H9 (cell line): Measurements from ENCODE around the gene PRRT2. TPM values are rescaled to one million over a fixed set of nuclear protein-coding genes. Genes with fewer than 3 reads are reported as not detected.
"Not testable (repeated sequence)": the region's sequence is repeated elsewhere in the genome, so short reads cannot be mapped to it uniquely, and the experiment has no call there.

Experiments used
- DNase-seq: peaks from one replicate; pipeline ENCODE4 v3.0.0-alpha.2; 2017
- H2AFZ ChIP-seq: one replicate; pipeline ENCODE4 v1.6.1; 2013; ENCODE audit warnings: mild to moderate bottlenecking, low read length, control low read depth, moderate library complexity
- H2AK5ac ChIP-seq: 2 replicates; pipeline ENCODE4 v1.6.1; 2013; ENCODE audit warnings: low read length, control low read depth, mixed read lengths; ENCODE audit not compliant: insufficient read length
- H2BK120ac ChIP-seq: one replicate; pipeline ENCODE4 v1.6.1; 2013; ENCODE audit warnings: low read depth, mild to moderate bottlenecking, low read length, control low read depth, inconsistent platforms; ENCODE audit not compliant: poor library complexity, severe bottlenecking
- H2BK12ac ChIP-seq: 2 replicates; pipeline ENCODE4 v1.6.1; 2013; ENCODE audit warnings: low read length, control low read depth, mixed read lengths, low read depth; ENCODE audit not compliant: insufficient read length
- H2BK15ac ChIP-seq: 2 replicates; pipeline ENCODE4 v1.6.1; 2013; ENCODE audit warnings: low read depth, low read length, control low read depth
- H2BK20ac ChIP-seq: one replicate; pipeline ENCODE4 v1.6.1; 2013; ENCODE audit warnings: low read depth, mild to moderate bottlenecking, low read length, control low read depth, inconsistent platforms; ENCODE audit not compliant: poor library complexity, severe bottlenecking
- H2BK5ac ChIP-seq: 2 replicates; pipeline ENCODE4 v1.6.1; 2013; ENCODE audit warnings: low read length, control low read depth, mixed read lengths; ENCODE audit not compliant: insufficient read length
- H3K14ac ChIP-seq: 2 replicates; pipeline ENCODE4 v1.6.1; 2013; ENCODE audit warnings: low read length, control low read depth; ENCODE audit not compliant: insufficient read depth
- H3K18ac ChIP-seq: 2 replicates; pipeline ENCODE4 v1.6.1; 2013; ENCODE audit warnings: low read depth, mild to moderate bottlenecking, mixed read lengths, low read length, control low read depth; ENCODE audit not compliant: insufficient read length
- H3K23ac ChIP-seq: 2 replicates; pipeline ENCODE4 v1.6.1; 2013; ENCODE audit warnings: low read length, control low read depth, mixed read lengths, low read depth; ENCODE audit not compliant: insufficient read length
- H3K23me2 ChIP-seq: 2 replicates; pipeline ENCODE4 v1.6.1; 2013; ENCODE audit warnings: low read depth, mild to moderate bottlenecking, mixed read lengths, low read length, control low read depth; ENCODE audit not compliant: insufficient read length, poor library complexity, severe bottlenecking
- H3K27ac ChIP-seq: 2 replicates; pipeline ENCODE4 v1.5.1; 2013; ENCODE audit warnings: low read length, control low read depth, mixed read lengths, low read depth; ENCODE audit not compliant: insufficient read length
- H3K27me3 ChIP-seq: 2 replicates; pipeline ENCODE4 v1.6.1; 2013; ENCODE audit warnings: low read length, control low read depth, inconsistent platforms; ENCODE audit not compliant: insufficient read depth
- H3K4ac ChIP-seq: 2 replicates; pipeline ENCODE4 v1.6.1; 2013; ENCODE audit warnings: low read depth, mild to moderate bottlenecking, control low read depth, inconsistent platforms, low read length, moderate library complexity
- H3K4me1 ChIP-seq: 2 replicates; pipeline ENCODE4 v1.6.1; 2013; ENCODE audit warnings: low read length, control low read depth, inconsistent platforms; ENCODE audit not compliant: insufficient read depth
- H3K4me2 ChIP-seq: 2 replicates; pipeline ENCODE4 v1.6.1; 2013; ENCODE audit warnings: low read length, control low read depth, mixed read lengths; ENCODE audit not compliant: insufficient read length, insufficient read depth
- H3K56ac ChIP-seq: 2 replicates; pipeline ENCODE4 v1.6.1; 2013; ENCODE audit warnings: low read depth, mild to moderate bottlenecking, mixed read lengths, low read length, control low read depth; ENCODE audit not compliant: insufficient read length
- H3K79me1 ChIP-seq: 2 replicates; pipeline ENCODE4 v1.6.1; 2013; ENCODE audit warnings: low read depth, mild to moderate bottlenecking, moderate library complexity, low read length, control low read depth, inconsistent platforms; ENCODE audit not compliant: insufficient read depth, poor library complexity, severe bottlenecking
- H3K79me2 ChIP-seq: 2 replicates; pipeline ENCODE4 v1.6.1; 2013; ENCODE audit warnings: low read length, control low read depth, inconsistent platforms; ENCODE audit not compliant: insufficient read depth
- H3K9ac ChIP-seq: 2 replicates; pipeline ENCODE4 v1.6.1; 2013; ENCODE audit warnings: low read length, control low read depth, mixed read lengths; ENCODE audit not compliant: insufficient read length; ENCODE audit errors: extremely low read depth
- H3K9me3 ChIP-seq: one replicate; pipeline ENCODE4 v1.6.1; 2013; ENCODE audit warnings: low read depth, low read length, inconsistent platforms; ENCODE audit not compliant: control insufficient read depth
- H3T11ph ChIP-seq: one replicate; pipeline ENCODE4 v1.6.1; 2013; ENCODE audit warnings: mild to moderate bottlenecking, low read length, control low read depth, inconsistent platforms
- H4K20me1 ChIP-seq: one replicate; pipeline ENCODE4 v1.6.1; 2013; ENCODE audit not compliant: control insufficient read depth, insufficient read length, insufficient read depth
- H4K5ac ChIP-seq: 2 replicates; pipeline ENCODE4 v1.6.1; 2013; ENCODE audit warnings: low read depth, mild to moderate bottlenecking, mixed read lengths, low read length, control low read depth; ENCODE audit not compliant: insufficient read length
- H4K8ac ChIP-seq: replicated peaks from 2 replicates; pipeline ENCODE4 v1.6.1; 2013; ENCODE audit warnings: low read length, control low read depth, mixed read lengths, low read depth; ENCODE audit not compliant: insufficient read length
- H4K91ac ChIP-seq: 2 replicates; pipeline ENCODE4 v1.6.1; 2013; ENCODE audit warnings: low read depth, mild to moderate bottlenecking, moderate library complexity, mixed read lengths, low read length, control low read depth; ENCODE audit not compliant: insufficient read length
- H3K27ac Mint-ChIP-seq, 3 experiments: 2 replicates in 2 of 3; 3 replicates in 1 of 3; pipeline ENCODE4 v1.8.0; 2020 to 2021; ENCODE audit warnings: mixed read lengths in 3 of 3, mild to moderate bottlenecking in 1 of 3, moderate library complexity in 1 of 3
- H3K27me3 Mint-ChIP-seq: 2 replicates; pipeline ENCODE4 v1.8.0; 2021; ENCODE audit warnings: low read depth, mild to moderate bottlenecking, moderate library complexity, mixed read lengths
- H3K36me3 Mint-ChIP-seq, 3 experiments: 2 replicates in 2 of 3; 3 replicates in 1 of 3; pipeline ENCODE4 v1.8.0; 2020 to 2021; ENCODE audit warnings: low read depth in 3 of 3, mixed read lengths in 3 of 3; ENCODE audit not compliant: insufficient read depth in 1 of 3
- H3K4me1 Mint-ChIP-seq, 2 experiments: 2 replicates each; pipeline ENCODE4 v1.8.0; 2020; ENCODE audit warnings: mixed read lengths in 2 of 2
- H3K4me3 Mint-ChIP-seq, 2 experiments: 2 replicates in 1 of 2; 3 replicates in 1 of 2; pipeline ENCODE4 v1.8.0; 2020 to 2021; ENCODE audit warnings: mild to moderate bottlenecking in 2 of 2, mixed read lengths in 2 of 2, moderate library complexity in 1 of 2
- H3K9me3 Mint-ChIP-seq, 2 experiments: 2 replicates in 1 of 2; 3 replicates in 1 of 2; pipeline ENCODE4 v1.8.0; 2020; ENCODE audit warnings: mild to moderate bottlenecking in 2 of 2, mixed read lengths in 2 of 2, moderate library complexity in 1 of 2
- CTCF ChIP-seq: fragments of 200-600 bp; sonication (generic); conservative IDR thresholded peaks from 3 replicates; pipeline ENCODE4 v1.8.0; 2021; ENCODE audit warnings: antibody characterized with exemption, mild to moderate bottlenecking
- WGBS: extraction: QIAGEN DNeasy Blood & Tissue Kit; methylation state at CpG from one replicate; pipeline ENCODE4 v1.1.7; 2013; ENCODE audit warnings: missing lambda C conversion rate, low lambda C conversion rate, mixed read lengths; ENCODE audit not compliant: insufficient read length; ENCODE audit errors: extremely low coverage; 5-methylcytosine and 5-hydroxymethylcytosine counted together
- total RNA-seq: library from RNA; stranded (reverse); gene quantifications from 2 replicates; pipeline ENCODE4 v1.2.1, GENCODE V29; 2021

Gene PRRT2
- total RNA-seq, 1 experiment from 2014 or later = 14.6 TPM

GRCh38 chr16:29779474-29779873, 32.5 kb upstream of the PRRT2 start:
- Histone ChIP-seq H2AK5ac (no peak overlapping the region), H2AFZ (no peak overlapping the region), H2BK5ac (no peak overlapping the region), H2BK20ac (no peak overlapping the region), H3K4me2 (no peak overlapping the region), H2BK12ac (no peak overlapping the region), H4K5ac (no peak overlapping the region), H3K79me1 (no peaks in the 10 kb centered on the region), H3K56ac (no peak overlapping the region), H3K23me2 (no peaks in the 10 kb centered on the region), H3K79me2 (no peaks in the 10 kb centered on the region), H3K14ac (no peak overlapping the region), H3K27ac (no peak overlapping the region), H2BK120ac (no peak overlapping the region), H4K8ac (no peak overlapping the region), H3T11ph (no peak overlapping the region), H4K20me1 (no peaks in the 10 kb centered on the region), H3K9me3 (no peaks in the 10 kb centered on the region), H3K4ac (no peak overlapping the region), H3K4me1 (no peaks in the 10 kb centered on the region), H4K91ac (no peak overlapping the region), H3K9ac (no peak overlapping the region), H2BK15ac (no peak overlapping the region), H3K18ac (no peak overlapping the region), H3K23ac (no peak overlapping the region), H3K27me3 (no peaks in the 10 kb centered on the region; the same call in 1 of the 2 replicates)
- DNase-seq = peak; percentile 41
- no peaks in the 10 kb centered on the region; a peak in 1 of 7 replicates for H3K36me3 Mint-ChIP-seq
- TF ChIP-seq CTCF = no peak
- WGBS = no CpG with 5 or more reads among the region's 10 CpGs
- H3K27me3 Mint-ChIP-seq = peaks cover 41% of the 10 kb centered on the region
- no peak overlapping the region for H3K27ac Mint-ChIP-seq
- H3K4me1 Mint-ChIP-seq = peaks cover 24 to 30% of the 10 kb centered on the region in 2 experiments
- no peak overlapping the region for H3K4me3 Mint-ChIP-seq
- peaks cover 0 to 2% of the 10 kb centered on the region in 2 experiments; a peak in 3 of 5 replicates for H3K9me3 Mint-ChIP-seq

DNA sequence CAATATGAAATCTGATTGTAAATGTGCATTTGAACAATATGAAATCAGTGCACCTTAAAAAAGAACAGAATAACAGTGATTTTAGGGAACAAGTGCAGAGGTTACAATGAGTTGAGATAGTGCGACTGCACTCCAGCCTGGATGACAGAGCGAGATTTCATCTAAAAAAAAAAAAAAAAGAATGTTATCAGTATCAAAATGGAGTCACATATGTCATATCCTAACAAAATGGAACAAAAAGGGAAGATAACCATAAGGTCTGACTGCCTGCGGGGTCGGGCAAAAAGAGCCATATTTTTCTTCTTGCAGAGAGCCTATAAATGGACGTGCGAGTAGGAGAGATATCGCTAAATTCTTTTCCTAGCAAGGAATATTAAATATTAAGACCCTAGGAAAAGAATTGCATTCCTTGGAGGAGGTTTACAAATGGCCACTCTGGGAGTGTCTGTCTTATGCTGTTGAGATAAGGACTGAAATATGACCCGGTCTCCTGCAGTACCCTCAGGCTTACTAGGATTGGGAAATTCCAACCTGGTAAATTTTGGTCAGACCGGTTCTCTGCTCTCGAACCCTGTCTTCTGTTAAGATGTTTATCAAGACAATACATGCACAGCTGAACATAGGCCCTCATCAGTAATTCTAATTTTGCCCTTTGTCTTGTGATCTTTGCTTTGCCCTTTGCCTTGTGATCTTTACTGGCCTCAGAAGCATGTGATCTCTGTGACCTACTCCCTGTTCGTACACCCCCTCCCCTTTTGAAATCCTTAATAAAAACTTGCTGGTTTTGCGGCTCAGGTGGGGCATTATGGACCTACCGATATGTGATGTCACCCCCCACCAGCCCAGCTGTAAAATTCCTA, 28.7 kb upstream of the PRRT2 start:
- H2BK20ac ChIP-seq, H2AFZ ChIP-seq, H3K14ac ChIP-seq, H3T11ph ChIP-seq, H2BK15ac ChIP-seq, H3K79me2 ChIP-seq, H3K27me3 ChIP-seq, H3K18ac ChIP-seq, H3K4ac ChIP-seq, H4K8ac ChIP-seq, H3K9ac ChIP-seq, H3K9me3 ChIP-seq, H3K27ac ChIP-seq, H2BK5ac ChIP-seq, H2BK120ac ChIP-seq, H2BK12ac ChIP-seq, H3K56ac ChIP-seq, H3K36me3 Mint-ChIP-seq, H4K91ac ChIP-seq, DNase-seq, H3K23ac ChIP-seq, H3K23me2 ChIP-seq, H3K79me1 ChIP-seq, H2AK5ac ChIP-seq, H3K4me2 ChIP-seq, H3K9me3 Mint-ChIP-seq, H3K27ac Mint-ChIP-seq, H4K5ac ChIP-seq, H4K20me1 ChIP-seq, H3K4me1 ChIP-seq: not testable (repeated sequence)
- Mint-ChIP-seq H3K4me3 (0 out of 5 replicates have a peak overlapping the region, but pooled peaks of 1 of the 2 experiments have one; percentile 13), H3K4me1 (peaks cover 27 to 30% of the 10 kb centered on the region in 2 experiments), H3K27me3 (peaks cover 50% of the 10 kb centered on the region)
- no CpG with 5 or more reads among the region's 13 CpGs for WGBS
